ENCODE data around the gene SMYD2.

The SMYD2 gene

GRCh38 chr1:214301526-214301925 is 20.6 kb downstream of the SMYD2 start:
- DNase-seq (ENCODE audit: low read depth, low spot score) = no peak
- in situ Hi-C loops (cut with HindIII; ENCODE audit: low sequenced_read_pairs) = no loop called here
- TF ChIP-seq, protein P1, sequence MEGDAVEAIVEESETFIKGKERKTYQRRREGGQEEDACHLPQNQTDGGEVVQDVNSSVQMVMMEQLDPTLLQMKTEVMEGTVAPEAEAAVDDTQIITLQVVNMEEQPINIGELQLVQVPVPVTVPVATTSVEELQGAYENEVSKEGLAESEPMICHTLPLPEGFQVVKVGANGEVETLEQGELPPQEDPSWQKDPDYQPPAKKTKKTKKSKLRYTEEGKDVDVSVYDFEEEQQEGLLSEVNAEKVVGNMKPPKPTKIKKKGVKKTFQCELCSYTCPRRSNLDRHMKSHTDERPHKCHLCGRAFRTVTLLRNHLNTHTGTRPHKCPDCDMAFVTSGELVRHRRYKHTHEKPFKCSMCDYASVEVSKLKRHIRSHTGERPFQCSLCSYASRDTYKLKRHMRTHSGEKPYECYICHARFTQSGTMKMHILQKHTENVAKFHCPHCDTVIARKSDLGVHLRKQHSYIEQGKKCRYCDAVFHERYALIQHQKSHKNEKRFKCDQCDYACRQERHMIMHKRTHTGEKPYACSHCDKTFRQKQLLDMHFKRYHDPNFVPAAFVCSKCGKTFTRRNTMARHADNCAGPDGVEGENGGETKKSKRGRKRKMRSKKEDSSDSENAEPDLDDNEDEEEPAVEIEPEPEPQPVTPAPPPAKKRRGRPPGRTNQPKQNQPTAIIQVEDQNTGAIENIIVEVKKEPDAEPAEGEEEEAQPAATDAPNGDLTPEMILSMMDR (IDR thresholded peaks at IDR 0.05; ENCODE audit: low read depth, low read length) = no peak
- H3K4me3 ChIP-seq (ENCODE audit: low read depth, low read length) = no peak overlapping the region

- TF ChIP-seq, protein P1 (IDR thresholded peaks at IDR 0.05; ENCODE audit: low read depth, low read length) = no peak
- H3K4me3 ChIP-seq (ENCODE audit: low read depth, low read length) = no peak overlapping the region
- in situ Hi-C loops (cut with HindIII; ENCODE audit: low sequenced_read_pairs) = no loop called here
- DNase-seq (ENCODE audit: low read depth, low spot score) = no peak
Observed at GRCh38 chr1:214303141-214303930, 22.4 kb downstream of the SMYD2 start.

DNA sequence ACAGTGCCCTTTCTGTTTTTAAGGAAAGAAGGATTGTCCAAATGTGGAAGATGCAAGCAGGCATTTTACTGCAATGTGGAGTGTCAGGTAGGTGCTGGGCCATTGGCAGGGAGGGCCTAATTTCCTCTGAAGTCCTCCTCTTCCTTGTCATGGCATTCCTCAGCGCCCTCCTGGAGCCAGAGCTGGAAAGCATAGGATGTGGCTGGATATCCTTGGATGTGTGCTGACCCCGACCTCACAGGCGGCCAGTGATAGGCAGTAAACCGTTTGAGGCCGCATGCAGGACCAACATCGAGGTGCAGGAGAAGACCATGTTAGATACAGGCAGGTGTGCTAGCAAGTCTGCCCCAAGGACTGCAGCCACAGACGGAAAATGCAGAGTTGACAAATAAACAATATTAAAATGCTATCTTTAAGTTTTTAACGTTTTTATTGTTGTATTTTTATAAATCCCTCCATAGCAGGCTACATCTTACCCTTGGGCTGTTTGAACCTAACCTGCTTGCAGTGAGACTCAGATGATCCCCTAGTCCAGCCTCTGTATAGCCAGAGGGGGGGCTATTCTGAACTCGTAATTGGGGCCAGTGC is 24.3 kb downstream of the SMYD2 start:
- no peak for DNase-seq (ENCODE audit: low read depth, low spot score)
- in situ Hi-C loops (cut with HindIII; ENCODE audit: low sequenced_read_pairs) = no loop called here
- H3K4me3 ChIP-seq (ENCODE audit: low read depth, low read length) = no peak overlapping the region
- TF ChIP-seq, protein P1 (IDR thresholded peaks at IDR 0.05; ENCODE audit: low read depth, low read length) = no peak

GRCh38 chr1:214306269-214306668 is 25.3 kb downstream of the SMYD2 start:
- in situ Hi-C loops (cut with HindIII; ENCODE audit: low sequenced_read_pairs) = no loop called here

GRCh38 chr1:214310010-214310409 is 29.1 kb downstream of the SMYD2 start:
- in situ Hi-C loops (cut with HindIII; ENCODE audit: low sequenced_read_pairs) = no loop called here
- TF ChIP-seq, protein P1 (IDR thresholded peaks at IDR 0.05; ENCODE audit: low read depth, low read length) = no peak
- H3K4me3 ChIP-seq (ENCODE audit: low read depth, low read length) = no peak overlapping the region
- DNase-seq (ENCODE audit: low read depth, low spot score) = no peak

More at GRCh38 chr1:214306269-214306668, 25.3 kb downstream of the SMYD2 start:
- DNase-seq (ENCODE audit: low read depth, low spot score) = no peak
- H3K4me3 ChIP-seq (ENCODE audit: low read depth, low read length) = no peak overlapping the region
- TF ChIP-seq, protein P1 (IDR thresholded peaks at IDR 0.05; ENCODE audit: low read depth, low read length) = no peak

DNA sequence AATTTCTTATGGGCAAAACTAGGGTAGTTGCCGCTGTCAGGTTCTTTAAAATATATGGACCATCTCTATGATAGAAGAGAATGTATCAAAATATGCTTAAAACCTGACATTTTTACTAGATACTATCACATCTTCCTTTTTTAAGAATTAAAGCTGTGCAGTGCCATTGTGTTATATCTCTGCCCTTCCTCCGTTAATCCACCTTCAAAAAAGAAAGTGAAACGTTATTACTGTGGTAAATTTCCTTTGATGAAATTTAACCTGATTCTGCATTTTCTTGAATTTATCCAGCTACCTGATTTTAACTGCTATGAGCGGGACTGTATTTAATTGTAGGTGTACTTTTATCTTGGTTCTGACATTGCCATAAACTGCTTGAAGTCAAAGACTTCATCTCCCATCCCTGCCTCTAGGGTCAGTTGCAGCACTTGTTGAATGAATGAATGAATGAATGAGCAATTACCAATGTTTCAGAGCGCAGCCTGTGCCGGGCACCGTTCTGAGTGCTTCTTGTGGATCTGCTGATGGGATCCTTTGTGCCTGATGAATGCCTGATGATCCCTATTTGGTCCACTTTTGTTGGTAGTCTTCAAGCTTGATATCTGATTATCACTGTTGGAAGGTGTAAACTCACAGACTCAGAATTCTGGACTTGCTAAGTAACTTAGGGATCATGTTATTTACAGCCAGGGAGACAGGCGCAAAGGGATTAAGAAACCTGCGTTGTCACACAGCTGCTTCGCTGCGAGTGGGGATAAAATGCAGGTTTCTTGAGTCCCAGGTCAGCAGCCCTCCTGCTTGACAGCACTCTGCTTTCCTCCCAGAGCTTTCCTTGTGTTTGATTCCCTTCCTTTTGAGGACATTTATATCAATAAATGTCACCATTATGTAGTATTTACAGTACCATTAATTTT is 30.1 kb downstream of the SMYD2 start:
- no peak overlapping the region for H3K4me3 ChIP-seq (ENCODE audit: low read depth, low read length)
- no peak for DNase-seq (ENCODE audit: low read depth, low spot score)

More for the DNA sequence above, 30.1 kb downstream of the SMYD2 start:
- in situ Hi-C loops (cut with HindIII; ENCODE audit: low sequenced_read_pairs) = no loop called here
- TF ChIP-seq, protein P1 (IDR thresholded peaks at IDR 0.05; ENCODE audit: low read depth, low read length) = no peak

Data from astrocyte of the spinal cord (primary cell).